ENCODE measurements around the gene ALDH1A2. TPM values are rescaled to one million over a fixed set of nuclear protein-coding genes. Genes with fewer than 3 reads are reported as not detected.

Gene ALDH1A2
- total RNA-seq, 1 donor from 2014 or later: 2.4 TPM

DNA sequence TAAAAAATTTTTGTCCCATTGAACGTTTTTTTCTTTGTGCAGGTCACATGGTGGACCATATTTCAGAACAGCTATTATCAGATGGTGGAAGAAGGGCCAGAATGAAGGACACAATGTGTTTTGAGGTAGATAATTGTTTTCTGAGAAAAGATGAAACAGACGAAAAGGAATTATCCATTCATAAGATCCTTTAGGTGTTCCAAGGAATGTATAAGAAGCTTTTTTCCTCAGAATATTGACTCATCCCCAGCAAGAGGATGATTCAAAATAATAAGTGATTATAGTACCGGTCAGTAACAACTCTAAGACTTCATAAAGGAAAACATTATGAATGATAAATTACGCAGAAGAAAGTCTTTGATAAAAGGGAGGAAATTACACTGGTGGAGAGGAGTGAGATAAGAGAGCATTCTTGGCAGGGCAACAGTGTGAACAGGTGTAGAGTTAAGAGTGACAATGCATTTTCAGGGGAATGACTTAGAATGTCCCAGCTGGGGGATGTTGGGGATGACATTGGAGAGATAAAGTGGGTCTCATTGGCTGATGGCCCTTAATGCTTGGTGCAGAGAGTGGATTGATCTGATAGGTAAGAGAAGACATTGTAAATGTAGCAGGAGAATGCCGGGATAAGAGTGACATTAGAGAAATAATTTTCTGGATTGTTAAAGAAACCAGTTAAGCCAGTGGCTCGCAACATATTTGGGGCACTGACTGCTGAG is 45.6 kb upstream of the ALDH1A2 start:
- Mint-ChIP-seq H3K27me3 (peaks cover 2% of the 10 kb centered on the region), H3K4me3 (ENCODE audit: low read depth) (no peak overlapping the region), H3K27ac (no peak overlapping the region), H3K4me1 (ENCODE audit: low read depth) (no peaks in the 10 kb centered on the region), H3K9me3 (ENCODE audit: low read depth) (no peaks in the 10 kb centered on the region), H3K36me3 (ENCODE audit: insufficient read depth) (no peaks in the 10 kb centered on the region)
- TF ChIP-seq CTCF (IDR thresholded peaks at IDR 0.05; ENCODE audit: unreplicated experiment): no peak
- DNase-seq (ENCODE audit: low spot score, unreplicated experiment): no peak

DNA sequence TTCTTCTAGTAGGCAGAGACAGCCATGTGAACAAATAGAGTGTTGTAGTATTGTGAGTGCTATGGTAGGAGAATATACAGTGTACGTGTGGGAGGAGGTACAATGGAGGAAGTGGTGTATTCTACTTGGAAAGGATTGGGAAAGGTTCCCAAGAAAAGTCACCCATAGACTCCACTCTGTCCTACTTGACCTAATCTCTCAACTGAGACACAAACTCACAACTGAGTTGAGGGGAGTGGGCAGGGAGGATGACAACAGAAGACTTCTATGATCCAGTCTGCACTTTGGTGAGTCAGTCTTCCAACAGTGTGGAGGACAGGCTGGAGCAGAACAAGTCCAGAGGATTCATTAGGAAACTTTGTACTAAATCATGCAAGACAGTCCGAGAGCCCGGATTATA is 43.9 kb upstream of the ALDH1A2 start:
- no peak for TF ChIP-seq CTCF (IDR thresholded peaks at IDR 0.05; ENCODE audit: unreplicated experiment)
- Mint-ChIP-seq H3K4me1 (ENCODE audit: low read depth) (no peaks in the 10 kb centered on the region), H3K9me3 (ENCODE audit: low read depth) (no peaks in the 10 kb centered on the region), H3K27ac (no peak overlapping the region), H3K4me3 (ENCODE audit: low read depth) (no peak overlapping the region), H3K36me3 (ENCODE audit: insufficient read depth) (no peaks in the 10 kb centered on the region), H3K27me3 (no peaks in the 10 kb centered on the region)
- DNase-seq (ENCODE audit: low spot score, unreplicated experiment): no peak

- H3K4me3 Mint-ChIP-seq (ENCODE audit: low read depth): no peak overlapping the region
- no peak for TF ChIP-seq CTCF (IDR thresholded peaks at IDR 0.05; ENCODE audit: unreplicated experiment)
These were observed 42.6 kb upstream of the ALDH1A2 start for GRCh38 chr15:58108117-58108516.

GRCh38 chr15:58103482-58103881 is 38.0 kb upstream of the ALDH1A2 start:
- H3K27me3 Mint-ChIP-seq: peaks cover 3% of the 10 kb centered on the region
- H3K9me3 Mint-ChIP-seq (ENCODE audit: low read depth): no peaks in the 10 kb centered on the region
- no peak for TF ChIP-seq CTCF (IDR thresholded peaks at IDR 0.05; ENCODE audit: unreplicated experiment)
- no peak for DNase-seq (ENCODE audit: low spot score, unreplicated experiment)
- no peaks in the 10 kb centered on the region for H3K36me3 Mint-ChIP-seq (ENCODE audit: insufficient read depth)
- H3K4me3 Mint-ChIP-seq (ENCODE audit: low read depth): no peak overlapping the region
- H3K27ac Mint-ChIP-seq: no peak overlapping the region
- no peaks in the 10 kb centered on the region for H3K4me1 Mint-ChIP-seq (ENCODE audit: low read depth)

More at GRCh38 chr15:58108117-58108516, 42.6 kb upstream of the ALDH1A2 start:
- no peaks in the 10 kb centered on the region for H3K9me3 Mint-ChIP-seq (ENCODE audit: low read depth)
- no peaks in the 10 kb centered on the region for H3K4me1 Mint-ChIP-seq (ENCODE audit: low read depth)
- H3K27ac Mint-ChIP-seq: no peak overlapping the region
- H3K36me3 Mint-ChIP-seq (ENCODE audit: insufficient read depth): no peaks in the 10 kb centered on the region
- DNase-seq (ENCODE audit: low spot score, unreplicated experiment): no peak
- H3K27me3 Mint-ChIP-seq: no peaks in the 10 kb centered on the region

DNA sequence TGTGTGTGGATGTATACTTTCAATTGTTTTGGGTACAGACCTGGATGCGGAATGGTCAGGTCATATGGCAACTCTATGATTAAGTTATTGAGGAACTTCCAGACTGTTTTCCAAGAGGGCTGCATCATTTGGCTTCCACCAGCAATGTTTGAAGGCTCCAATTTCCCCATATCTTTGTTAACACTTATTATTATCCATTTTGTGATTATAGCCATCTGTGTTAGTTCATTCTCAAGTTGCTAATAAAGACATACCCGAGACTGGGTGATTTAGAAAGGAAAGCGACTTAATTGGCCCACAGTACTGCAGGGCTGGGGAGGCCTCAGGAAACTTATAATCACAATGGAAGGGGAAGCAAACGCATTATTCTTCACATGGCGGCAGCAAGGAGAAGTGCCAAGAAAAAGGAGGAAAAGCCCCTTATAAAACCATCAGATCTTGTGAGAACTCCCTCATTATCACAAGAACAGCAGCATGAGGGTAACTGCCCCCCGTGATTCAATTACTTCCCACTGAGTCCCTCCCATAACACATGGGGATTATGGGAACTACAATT is 31.1 kb upstream of the ALDH1A2 start:
- no peaks in the 10 kb centered on the region for H3K36me3 Mint-ChIP-seq (ENCODE audit: insufficient read depth)
- no peak for DNase-seq (ENCODE audit: low spot score, unreplicated experiment)
- H3K4me3 Mint-ChIP-seq (ENCODE audit: low read depth): no peak overlapping the region
- TF ChIP-seq CTCF (IDR thresholded peaks at IDR 0.05; ENCODE audit: unreplicated experiment): no peak
- H3K27me3 Mint-ChIP-seq: peaks cover 2% of the 10 kb centered on the region
- H3K4me1 Mint-ChIP-seq (ENCODE audit: low read depth): no peaks in the 10 kb centered on the region
- H3K27ac Mint-ChIP-seq: no peak overlapping the region
- no peaks in the 10 kb centered on the region for H3K9me3 Mint-ChIP-seq (ENCODE audit: low read depth)
